HG02763 (cell line): Measurements from ENCODE around the gene SNN.

Experiments
- ATAC-seq: cut with Tn5 transposase; IDR thresholded peaks from one replicate; pipeline ENCODE4 v1.9.1; 2021; ENCODE audit warnings: mild to moderate bottlenecking, moderate library complexity; ENCODE audit not compliant: unreplicated experiment

SNN gene

DNA sequence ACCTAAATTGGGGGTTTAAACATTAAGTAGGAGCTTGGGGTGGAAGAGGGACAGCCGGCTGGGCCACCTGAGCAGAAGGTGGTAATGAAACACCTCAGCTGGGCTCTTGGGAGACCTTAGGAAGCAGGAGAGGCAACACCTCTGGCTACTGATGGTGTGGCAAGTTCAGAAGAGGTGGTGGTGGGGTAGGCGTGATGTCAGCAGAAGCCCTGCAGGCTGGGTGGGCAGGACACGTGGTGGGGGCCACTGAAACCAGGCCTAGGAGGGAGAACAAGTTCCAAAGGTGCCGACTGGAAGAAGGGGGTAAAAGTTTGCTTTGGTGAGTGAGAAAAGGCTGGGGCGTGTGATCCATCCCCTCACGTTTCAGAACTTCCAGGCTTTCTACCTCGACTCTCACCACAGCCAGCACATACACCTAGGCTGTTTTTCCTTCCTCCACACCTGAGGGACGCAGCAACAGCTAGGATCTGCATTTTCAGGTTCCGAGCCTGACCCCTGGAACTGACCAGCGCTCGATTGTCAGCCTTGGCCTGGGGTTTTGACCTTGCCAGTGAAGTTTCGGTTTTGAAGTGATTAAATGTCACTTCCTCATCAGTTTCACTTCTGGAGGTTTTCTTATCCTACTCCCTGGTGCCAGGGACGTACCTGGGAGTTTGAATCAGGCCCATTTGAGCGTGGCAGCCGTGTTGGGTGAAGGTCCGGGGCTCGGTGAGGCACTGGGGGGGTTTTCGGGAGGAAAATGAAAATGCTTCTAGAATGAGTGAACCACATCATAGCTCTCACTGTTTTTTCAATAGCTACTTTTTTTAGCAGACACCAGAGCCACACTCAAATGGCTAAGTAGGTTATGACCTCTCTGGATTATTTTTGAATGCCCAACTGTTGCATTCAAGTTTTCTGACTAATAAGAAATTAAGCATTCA is 10.0 kb downstream of the SNN start:
- no peak for ATAC-seq

DNA sequence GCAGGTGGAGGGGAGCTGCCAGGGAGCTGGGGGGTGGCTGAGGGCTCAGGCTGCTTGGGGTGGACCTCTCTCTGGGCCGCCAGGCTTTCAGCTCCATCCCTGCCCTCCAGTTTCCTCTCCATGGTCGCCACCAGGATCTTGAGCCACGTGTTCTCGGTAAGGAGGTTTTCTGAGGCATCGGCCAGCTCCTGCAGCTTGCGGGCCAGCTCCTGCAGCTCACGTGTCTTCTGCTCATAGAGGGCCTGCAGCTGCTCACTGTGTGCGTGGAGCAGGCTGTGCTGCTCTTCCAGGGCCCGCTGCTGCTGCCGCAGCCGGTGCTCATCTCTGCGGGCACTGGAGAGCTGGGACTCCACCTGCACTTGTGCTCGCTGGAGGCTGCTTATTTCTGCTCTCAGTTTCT is 11.0 kb downstream of the SNN start:
- no peak for ATAC-seq

DNA sequence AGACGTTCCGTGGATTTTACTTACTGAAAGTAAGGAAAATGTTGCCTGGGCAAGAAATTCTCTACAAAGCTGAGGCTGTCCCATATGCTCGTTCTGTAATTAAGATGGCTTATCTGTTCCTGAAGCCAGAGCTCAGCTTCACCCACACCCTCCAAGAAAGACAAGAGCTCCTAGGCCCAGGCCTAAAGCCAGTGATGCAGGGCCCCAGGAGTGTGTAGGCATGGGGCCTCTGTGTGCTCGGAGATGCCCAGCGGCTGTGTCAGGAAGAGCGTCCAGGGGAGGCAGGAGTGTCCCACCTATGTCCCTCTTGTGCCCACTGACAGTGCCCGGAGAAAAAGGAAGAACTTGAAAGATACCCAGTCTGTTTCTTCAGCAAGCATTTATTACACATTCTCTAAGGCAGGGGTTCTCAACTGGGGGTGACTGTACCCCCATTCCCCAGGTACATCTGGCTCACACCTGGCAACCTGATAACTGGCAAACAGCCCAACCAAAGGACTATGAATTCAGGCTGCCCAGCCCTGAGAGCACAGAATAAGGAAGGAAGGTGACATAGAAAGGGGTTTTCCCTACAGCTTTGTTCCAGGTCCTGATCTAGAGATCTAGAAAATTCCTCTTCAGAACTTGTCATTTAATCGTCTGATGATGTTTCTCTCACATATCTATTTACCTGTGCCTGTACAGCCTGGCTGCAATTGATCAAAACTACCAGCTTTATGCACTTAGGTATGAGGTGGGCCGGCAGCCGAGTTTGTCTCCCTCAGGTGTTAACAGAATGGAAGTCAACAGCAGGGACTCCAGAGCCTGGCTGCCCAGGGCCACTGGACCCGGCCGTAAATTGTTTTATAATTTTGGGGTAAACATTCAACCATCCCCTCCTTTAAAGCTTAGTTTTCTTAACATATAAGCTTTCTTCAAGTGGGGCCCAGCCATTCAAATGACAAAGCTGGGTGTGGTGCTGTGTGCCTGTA is 12.0 kb downstream of the SNN start:
- ATAC-seq: no peak

DNA sequence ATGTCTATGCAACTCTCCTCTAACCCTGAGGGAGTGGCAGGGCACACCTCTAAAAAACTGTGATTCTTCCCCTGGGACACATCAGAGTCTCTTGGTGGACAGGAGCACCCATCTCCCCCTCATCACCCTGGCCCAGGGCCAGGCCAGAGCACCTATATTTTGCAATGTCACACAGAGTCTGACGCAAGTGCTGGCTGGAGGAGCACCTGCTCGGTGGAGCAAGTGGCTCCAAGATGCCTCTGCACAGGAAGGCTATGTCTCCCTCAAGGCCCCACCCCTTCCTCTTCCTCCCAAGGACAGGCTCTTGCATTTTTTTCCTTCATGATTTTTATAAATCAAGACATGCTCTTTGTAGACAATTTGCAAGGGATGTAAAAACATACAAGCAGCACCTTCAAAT is 13.3 kb downstream of the SNN start:
- peak; percentile 9 for ATAC-seq

DNA sequence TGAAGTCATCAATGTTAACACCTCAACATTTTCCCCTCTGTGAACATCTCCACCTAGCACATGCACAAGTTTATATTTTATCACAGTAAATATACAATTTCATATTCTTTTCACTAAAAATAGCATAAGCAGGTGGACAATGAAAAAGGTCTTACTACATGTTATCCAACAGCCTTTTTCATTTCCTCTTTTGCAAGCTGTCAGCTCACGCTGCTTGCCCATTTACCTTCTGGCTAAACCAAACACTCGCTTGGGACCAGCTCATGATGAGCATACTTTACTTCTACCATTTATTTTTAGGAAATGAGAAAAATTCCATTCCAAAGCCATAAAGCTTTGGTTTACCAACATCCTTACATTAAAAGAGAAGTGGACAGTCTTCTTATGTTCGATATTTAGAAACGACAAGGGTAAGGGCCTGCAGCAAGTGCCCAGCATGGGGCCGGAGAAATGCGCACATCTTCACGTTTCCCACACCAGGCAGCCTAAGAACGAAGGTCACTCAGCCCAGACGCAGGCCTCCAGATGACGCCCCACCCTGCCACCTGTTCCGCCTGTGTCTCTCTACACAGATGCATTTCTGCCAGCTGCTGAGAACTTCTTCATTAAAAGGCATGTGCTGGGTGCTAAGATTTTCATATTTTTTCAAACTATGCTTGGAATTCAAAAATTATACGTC is 13.9 kb downstream of the SNN start:
- peak; percentile 38 for ATAC-seq

DNA sequence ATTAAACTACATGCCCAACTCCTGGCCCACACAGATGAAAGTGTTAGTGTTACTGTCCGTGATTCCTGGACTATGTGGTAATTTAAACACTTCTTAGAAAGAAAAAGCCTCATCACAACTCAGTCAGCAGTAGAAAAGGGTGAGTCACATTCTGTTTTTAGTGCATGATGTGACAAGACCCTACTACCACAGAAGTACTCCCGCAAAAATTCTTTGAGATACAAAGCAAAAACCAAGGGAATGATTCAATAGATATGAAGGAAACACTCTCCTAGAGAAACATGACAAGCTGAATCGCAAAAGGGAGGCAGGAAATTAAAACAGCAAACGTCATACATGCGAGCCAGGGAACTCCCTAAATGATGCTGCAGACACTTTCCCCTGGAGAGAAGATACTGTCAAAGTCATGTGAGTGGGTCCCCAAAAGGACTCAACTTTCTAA is 14.4 kb downstream of the SNN start:
- ATAC-seq: no peak

DNA sequence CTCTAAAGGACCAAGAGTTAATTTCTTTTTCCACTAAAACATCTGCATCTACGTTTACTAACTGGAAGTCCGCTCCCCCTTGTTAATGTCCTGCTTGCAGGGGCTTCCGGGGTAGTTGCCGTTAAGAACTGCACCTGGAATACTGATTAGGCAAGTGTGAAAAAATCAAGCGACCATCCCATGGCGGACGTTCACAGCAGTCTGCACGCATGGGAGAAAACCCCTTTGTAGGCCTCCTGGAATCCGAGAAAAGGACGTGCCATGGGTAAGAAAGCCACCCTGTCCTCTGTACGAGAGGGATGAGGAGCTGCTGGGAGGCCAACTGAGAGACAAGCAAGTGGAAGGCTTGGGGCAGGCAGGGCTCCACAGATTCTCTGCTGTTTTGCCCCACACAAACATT is 14.9 kb downstream of the SNN start:
- no peak for ATAC-seq

DNA sequence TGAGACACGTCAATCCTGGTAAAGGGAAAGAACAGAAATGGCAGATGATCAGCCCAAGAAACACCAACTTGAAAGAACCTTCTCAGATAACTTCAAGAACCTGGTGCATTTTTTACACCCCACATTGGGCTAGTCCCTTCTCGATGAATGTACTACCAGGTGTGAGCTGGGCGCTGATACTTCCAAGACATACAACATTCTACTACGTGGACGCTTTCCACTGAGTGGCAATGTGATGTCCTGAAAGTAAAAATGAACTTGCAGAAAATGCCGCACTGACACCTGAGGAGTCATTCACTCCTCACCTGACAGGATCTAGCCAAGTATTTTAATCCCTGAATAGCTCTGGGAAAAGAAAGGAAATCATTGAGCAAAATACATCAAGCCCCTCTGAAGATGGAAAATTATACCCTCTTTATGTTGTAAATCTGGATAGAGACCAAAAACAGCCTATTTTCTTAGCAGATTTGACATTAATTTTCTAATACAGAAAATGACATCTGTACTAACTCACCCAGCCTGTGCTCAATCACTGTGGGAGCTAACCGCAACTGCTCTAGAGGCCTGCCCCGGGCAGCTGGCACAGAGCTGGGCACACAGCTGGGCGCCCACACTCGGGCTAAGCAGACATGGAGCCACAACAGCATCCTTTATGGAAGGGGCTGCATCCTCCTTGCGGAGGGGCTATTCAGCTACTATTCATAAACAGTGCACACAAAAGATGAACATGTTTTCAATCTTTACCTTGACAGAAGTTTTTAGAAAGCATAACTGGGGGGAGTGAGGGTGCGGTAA is 16.2 kb downstream of the SNN start:
- ATAC-seq: no peak

DNA sequence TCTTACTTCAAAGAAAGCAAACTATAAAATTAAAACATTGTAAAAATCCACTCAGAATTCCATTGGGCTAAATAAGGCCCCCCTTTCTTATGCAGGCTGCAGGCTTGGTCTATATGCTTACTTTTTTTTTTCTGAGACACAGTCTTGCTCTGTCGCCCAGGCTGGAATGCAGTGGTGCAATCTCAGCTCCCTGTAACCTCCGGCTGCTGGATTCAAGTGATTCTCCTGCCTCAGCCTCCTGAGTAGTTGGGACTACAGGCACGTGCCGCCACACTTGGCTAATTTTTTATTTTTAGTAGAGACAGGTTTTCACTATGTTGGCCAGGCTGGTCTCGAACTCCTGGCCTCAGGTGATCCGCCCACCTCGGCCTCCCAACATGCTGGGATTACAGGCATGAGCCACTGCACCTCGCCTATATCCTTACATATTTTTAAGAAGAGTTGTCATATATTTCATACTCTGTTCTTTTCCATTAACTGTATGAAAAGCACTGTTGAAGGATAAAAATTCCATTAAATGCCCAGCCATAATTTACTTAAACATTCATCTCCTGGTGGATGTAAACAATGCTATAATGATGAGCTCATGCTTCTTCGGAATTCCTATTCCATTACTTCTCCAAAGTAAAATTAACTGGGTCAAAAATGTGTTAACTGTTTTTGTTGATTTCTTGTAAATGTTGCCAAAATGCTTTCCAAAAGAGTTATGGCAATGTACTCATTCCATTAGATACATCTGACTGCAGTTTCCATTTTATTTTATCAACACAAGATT is 17.8 kb downstream of the SNN start:
- no peak for ATAC-seq

DNA sequence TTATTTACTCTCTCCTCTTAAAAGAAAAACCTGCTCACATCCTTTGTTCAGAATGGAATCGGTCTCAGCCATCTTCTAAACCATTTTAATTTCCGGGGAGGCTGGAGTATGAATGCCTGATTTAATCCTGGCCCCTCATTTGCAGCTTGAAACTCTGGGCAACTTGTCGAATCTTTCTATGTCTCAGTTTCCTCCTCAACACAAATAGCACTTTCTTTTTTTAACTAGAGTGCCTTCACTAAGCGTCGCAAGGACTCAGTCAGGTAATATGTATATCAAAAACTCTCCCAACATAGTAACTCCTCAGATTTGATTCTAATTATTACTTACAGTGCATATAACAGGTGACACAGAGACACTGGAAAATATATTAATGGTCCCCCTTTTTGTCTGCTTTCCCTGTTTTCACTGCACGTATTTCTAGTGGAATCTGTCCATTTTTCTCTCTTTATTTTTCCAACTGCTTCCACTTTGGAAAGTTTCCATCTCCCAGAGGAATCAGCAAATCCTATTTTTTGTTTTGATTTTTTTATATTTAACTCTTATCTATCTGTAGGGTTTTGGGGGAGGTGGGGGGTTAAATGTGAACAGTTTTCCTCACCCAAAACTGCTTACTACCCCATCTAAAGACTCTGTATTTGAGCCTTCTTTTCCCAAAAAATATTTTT is 18.6 kb downstream of the SNN start:
- no peak for ATAC-seq

DNA sequence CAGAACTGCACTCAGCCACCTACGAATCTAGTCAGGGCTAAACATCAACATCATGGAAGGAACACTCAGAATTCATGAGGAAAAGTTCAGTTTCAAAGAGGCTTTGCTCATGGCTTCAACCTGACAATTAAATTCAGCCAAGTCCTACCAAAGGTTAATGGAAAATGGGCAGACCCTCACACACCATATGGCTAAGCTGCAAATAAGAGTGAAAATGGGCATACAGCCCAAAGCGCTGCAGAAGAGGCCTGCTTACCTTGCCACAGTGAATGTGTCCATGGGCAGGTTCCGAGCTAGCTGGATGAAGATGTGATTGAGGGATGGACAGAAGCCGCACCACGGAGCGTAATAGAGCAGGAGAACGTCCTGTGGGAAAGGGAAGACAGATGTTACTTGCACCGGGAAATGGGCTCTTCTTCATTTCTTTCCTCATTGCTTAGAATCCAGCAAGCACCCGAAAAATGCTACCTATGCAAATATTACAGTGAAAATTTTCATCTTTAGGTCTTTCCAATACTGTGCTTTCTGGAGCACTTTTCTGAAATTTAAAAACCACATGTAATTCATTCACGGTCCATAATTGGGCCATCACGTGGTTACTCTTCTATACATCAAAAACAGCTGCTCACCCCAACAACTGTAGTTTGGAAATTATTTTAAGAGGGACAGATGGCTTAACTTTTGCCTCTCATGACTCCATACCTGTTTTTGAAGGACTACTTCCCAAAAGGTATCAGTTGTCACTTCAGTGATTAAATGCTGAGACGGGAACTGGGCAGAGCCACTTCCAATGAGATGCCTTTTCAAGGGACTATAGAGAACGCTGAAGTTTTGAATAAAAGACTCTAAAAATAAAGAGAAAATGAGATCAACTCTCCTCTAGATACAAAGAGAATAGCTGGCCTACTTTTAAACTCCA is 19.6 kb downstream of the SNN start:
- ATAC-seq: no peak

DNA sequence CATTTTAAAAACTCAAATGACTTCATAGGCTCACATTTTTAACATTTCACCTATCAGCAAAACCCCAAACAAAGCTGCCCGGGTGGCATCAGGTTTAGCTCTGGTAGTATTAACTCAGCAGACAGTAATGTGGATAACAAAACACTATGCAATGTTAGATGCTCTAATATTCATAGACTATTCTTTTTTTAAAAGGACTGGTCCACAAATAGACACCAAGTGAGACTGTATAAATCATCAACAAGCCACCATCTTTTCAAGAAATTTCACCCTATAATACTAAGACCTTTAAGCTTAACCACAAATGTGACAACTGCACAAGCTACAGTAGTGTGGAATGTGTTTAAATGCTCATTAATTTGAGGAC is 20.2 kb downstream of the SNN start:
- ATAC-seq: no peak

DNA sequence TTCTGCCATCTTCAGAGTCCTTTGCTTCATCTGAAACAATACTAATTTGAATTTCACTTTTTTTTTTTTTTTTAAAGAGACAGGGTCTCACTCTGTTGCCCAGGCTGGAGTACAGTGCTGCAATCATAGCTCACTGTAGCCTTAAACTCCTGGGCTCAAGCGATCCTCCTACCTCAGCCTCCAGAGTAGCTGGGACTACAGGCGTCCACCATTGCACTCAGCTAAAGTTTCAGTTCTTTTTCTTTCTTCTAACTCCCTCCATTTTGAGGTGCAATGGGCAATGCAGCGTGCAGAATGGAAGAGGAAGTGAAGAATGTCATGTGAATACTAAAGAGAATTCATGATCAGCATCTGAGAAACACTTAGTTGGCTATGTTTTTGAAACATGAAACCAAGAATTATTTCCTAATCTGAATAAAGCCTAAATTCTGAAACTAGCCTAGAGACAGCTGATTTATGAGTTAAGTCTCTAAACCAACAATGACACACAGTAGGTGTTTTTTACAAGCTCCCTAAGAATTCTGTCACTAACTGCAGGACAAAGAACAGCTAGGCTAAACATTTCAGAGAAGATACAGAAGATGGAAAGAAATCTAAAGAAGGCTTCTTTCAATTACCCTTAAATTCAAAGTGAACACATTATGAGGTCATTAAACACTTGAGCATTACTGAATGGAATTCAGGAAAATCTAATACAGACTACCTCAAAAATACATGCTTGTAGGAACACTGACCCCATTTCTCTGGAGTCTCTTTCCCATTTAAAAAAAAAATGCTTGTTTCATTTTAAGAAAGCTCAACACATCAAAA is 21.0 kb downstream of the SNN start:
- ATAC-seq: peak; percentile 79

DNA sequence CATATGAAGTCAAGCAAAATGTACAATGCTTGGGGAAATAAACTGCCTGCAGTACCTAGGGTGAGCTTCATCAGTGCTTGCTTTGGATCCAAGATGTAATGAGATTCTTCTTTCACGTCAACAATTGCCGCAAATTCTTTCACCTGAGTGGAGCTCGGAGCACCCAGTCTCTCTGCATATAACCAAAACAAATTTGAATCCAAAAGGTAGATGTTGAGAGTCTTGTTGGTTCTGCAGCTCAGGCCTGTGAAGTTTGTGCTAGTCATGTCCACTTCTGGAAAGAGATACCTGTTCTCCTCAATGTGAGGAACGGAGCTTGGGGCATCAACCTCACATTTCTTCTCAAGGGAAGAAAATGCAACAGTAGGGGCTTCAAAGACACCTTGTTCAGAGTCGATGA is 23.0 kb downstream of the SNN start:
- ATAC-seq: no peak

DNA sequence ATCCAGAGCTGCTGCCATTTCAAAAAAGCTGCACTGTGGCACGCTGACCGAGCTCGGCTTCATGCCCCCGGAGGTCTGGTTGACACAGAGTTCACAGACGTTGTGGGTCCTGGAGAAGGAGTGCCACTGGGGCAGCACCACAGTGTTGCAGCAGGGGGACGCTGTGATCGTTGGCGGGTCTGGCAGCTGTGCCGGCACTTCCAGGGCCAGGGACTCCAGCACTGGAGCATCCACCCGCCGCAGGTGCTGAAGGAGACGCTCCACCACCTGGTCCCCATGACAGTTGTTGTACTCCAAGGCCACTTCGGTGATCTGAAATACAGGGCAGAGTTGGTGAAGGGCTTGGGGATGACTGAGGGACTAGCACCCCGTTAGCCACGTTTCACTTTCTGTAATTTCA is 23.5 kb downstream of the SNN start:
- no peak for ATAC-seq

DNA sequence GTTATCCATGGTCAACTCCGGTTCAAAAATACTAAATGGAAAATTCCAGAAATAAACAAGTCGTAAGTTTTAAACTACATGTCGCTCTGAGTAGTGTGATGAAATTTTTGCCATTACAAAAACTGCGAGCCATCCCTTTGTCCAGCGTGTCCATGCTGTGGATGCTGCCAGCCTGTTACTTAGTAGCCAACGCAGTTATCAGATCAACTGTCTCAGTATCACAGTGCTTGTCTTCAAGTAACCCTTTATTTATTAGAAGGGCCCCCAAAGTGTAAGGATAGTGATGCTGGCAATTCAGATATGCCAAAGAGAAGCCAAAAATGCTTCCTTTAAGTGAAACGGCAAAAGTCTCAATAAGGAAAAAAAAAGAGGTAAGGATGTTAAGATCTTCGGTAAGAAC is 23.9 kb downstream of the SNN start:
- no peak for ATAC-seq

DNA sequence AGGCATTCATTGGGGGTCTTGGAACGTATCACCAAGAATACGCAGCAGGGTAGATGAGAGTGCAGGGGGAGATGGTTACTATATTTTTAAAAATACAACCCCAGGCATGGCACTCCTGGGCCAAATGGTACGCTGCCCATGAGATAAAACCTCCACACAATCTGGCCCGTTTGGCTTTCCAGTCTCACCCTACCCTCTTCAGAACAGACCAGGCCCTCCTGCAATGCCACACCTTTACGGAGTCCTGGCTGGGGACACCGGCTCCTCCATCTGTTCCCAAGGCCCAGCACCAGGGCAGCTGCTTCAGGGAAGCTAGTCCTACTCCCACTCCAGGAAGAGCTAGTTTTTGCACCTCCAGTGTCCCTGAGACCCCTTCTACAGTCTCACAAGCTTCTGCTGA is 24.4 kb downstream of the SNN start:
- ATAC-seq: no peak
